HepG2 (cell line): ENCODE measurements around the gene USP32. TPM values are rescaled to one million over a fixed set of nuclear protein-coding genes. Genes with fewer than 3 reads are reported as not detected.

Experiments
- ATAD3A ChIP-seq: sonication (generic); formaldehyde crosslinking; IDR thresholded peaks from 2 replicates; pipeline ENCODE4 v1.4.0; 2020; ENCODE audit warnings: missing genetic modification reagents
- CENPX ChIP-seq: sonication (generic); formaldehyde crosslinking; IDR thresholded peaks from 2 replicates; pipeline ENCODE4 v1.9.0; 2021; ENCODE audit warnings: mild to moderate bottlenecking, missing genetic modification reagents, moderate library complexity
- HDAC2 ChIP-seq: sonication (generic); formaldehyde crosslinking; IDR thresholded peaks from 2 replicates; pipeline ENCODE4 v1.4.0; 2020; ENCODE audit warnings: missing genetic modification reagents
- KLF16 ChIP-seq, 2 experiments: sonication (generic) in 1 of 2; formaldehyde crosslinking in 1 of 2; IDR thresholded peaks; 2 replicates each; pipeline versions ENCODE4 v1.6.1 to v1.8.0; 2016 to 2023; ENCODE audit warnings: missing genetic modification reagents in 2 of 2, missing compliant biosample characterization in 1 of 2
- NCOA2 ChIP-seq: sonication (generic); formaldehyde crosslinking; IDR thresholded peaks from 2 replicates; pipeline ENCODE4 v1.8.0; 2022; ENCODE audit warnings: inconsistent platforms
- ZNF550 ChIP-seq: sonication (generic); formaldehyde crosslinking; IDR thresholded peaks from 2 replicates; pipeline ENCODE4 v1.4.0; 2020; ENCODE audit warnings: mild to moderate bottlenecking, missing genetic modification reagents, borderline replicate concordance
- ZNF670 ChIP-seq: sonication (generic); formaldehyde crosslinking; IDR thresholded peaks from 2 replicates; pipeline ENCODE4 v1.8.0; 2022; ENCODE audit warnings: mild to moderate bottlenecking, missing genetic modification reagents, borderline replicate concordance
- polyA plus RNA-seq, 8 experiments: library from polyadenylated mRNA; depleted of rRNA in 3 of 8; stranded (reverse) in 7 of 8; unstranded in 1 of 8; fragments of >200 nt; fragmentation: Illumina TruSeq in 4 of 8; extraction: Trizol in 4 of 8; gene quantifications; 2 replicates each; pipeline versions ENCODE4 v1.2.1 to v1.2.3, GENCODE V29; 2011 to 2016; ENCODE audit warnings: low read depth in 4 of 8, missing spikeins in 1 of 8, mixed read lengths in 1 of 8; ENCODE audit not compliant: insufficient read depth in 1 of 8
- total RNA-seq, 5 experiments: library from RNA; depleted of rRNA; stranded (reverse); fragments of >200 nt; fragmentation: Illumina TruSeq; extraction: Trizol; gene quantifications; 2 replicates each; pipeline ENCODE4 v1.2.3, GENCODE V29; 2016; ENCODE audit warnings: low read depth in 1 of 5
- TF ChIP-seq, protein P1 (sequence below): IDR thresholded peaks from 2 replicates; pipeline ENCODE4 v1.4.0; 2020; ENCODE audit warnings: mild to moderate bottlenecking, missing genetic modification reagents
- TF ChIP-seq, protein P2 (sequence below): sonication (generic); formaldehyde crosslinking; IDR thresholded peaks from 2 replicates; pipeline ENCODE4 v1.5.0; 2020; ENCODE audit warnings: mild to moderate bottlenecking, missing genetic modification reagents
- TF ChIP-seq, protein P3 (sequence below), 2 experiments: fragments of 450-650 bp in 1 of 2; sonication (generic) in 1 of 2; formaldehyde crosslinking; IDR thresholded peaks; 2 replicates each; pipeline versions ENCODE4 v1.5.0 to v1.8.0; 2020 to 2022; ENCODE audit warnings: mild to moderate bottlenecking in 1 of 2, missing genetic modification reagents in 1 of 2
- TF ChIP-seq, protein P4 (sequence below), 2 experiments: fragments of 450-650 bp in 1 of 2; sonication (generic) in 1 of 2; formaldehyde crosslinking in 1 of 2; IDR thresholded peaks; 2 replicates each; pipeline versions ENCODE4 v1.6.1 to v1.8.0; 2016 to 2022; ENCODE audit warnings: antibody characterized with exemption in 1 of 2, mild to moderate bottlenecking in 1 of 2, missing genetic modification reagents in 1 of 2

Gene USP32
- total and polyA plus RNA-seq, 2 of the 13 experiments (the other 11 are each of a cell fraction or from before 2014, with no cell fraction given), result 24.9 to 39.9 TPM

DNA sequence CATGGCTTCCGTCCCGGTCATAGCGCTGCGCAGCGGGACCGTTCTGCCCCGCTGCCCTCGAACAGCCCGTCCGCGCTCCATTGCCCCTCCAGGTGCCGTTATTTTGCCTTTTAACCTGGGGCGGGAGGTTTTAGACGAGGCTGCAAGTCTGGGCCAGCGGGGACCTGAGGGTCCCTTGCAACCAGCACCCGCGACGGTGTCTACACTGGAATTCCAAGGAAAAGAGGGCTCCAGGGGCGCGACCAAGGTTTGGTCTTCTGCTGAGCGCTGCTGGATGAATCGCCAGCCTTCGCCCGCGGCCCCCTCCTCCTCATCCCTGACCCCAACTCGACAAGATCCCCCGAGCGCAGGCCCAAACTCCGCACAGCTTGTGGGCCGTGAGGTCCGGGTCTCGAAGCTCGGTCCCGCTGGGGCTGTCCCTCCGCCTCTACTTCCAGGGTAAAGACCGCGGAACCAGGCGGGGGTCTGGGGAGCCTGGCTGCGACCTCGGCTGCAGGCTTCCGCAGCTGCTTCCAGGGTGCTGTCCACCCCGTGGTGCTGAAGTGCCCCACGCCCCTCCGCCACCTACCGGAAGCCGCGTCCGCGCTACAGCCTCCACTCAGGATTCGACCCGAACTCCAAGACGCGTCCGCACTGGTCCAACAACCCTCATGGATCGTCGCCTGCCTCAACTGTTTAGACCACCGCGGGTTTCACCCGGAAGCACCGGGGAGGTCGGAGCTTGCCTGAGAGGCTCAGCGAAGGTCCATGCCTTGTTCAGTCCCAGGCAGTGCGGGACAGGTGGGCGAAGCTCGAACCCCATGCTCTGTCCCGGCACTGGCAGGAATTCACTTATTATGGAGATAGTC is 252.3 kb downstream of the USP32 start (continued):
- TF ChIP-seq, protein P1, sequence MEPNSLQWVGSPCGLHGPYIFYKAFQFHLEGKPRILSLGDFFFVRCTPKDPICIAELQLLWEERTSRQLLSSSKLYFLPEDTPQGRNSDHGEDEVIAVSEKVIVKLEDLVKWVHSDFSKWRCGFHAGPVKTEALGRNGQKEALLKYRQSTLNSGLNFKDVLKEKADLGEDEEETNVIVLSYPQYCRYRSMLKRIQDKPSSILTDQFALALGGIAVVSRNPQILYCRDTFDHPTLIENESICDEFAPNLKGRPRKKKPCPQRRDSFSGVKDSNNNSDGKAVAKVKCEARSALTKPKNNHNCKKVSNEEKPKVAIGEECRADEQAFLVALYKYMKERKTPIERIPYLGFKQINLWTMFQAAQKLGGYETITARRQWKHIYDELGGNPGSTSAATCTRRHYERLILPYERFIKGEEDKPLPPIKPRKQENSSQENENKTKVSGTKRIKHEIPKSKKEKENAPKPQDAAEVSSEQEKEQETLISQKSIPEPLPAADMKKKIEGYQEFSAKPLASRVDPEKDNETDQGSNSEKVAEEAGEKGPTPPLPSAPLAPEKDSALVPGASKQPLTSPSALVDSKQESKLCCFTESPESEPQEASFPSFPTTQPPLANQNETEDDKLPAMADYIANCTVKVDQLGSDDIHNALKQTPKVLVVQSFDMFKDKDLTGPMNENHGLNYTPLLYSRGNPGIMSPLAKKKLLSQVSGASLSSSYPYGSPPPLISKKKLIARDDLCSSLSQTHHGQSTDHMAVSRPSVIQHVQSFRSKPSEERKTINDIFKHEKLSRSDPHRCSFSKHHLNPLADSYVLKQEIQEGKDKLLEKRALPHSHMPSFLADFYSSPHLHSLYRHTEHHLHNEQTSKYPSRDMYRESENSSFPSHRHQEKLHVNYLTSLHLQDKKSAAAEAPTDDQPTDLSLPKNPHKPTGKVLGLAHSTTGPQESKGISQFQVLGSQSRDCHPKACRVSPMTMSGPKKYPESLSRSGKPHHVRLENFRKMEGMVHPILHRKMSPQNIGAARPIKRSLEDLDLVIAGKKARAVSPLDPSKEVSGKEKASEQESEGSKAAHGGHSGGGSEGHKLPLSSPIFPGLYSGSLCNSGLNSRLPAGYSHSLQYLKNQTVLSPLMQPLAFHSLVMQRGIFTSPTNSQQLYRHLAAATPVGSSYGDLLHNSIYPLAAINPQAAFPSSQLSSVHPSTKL (CRISPR knock-in tag), result peak; percentile 83
- TF ChIP-seq, protein P2, sequence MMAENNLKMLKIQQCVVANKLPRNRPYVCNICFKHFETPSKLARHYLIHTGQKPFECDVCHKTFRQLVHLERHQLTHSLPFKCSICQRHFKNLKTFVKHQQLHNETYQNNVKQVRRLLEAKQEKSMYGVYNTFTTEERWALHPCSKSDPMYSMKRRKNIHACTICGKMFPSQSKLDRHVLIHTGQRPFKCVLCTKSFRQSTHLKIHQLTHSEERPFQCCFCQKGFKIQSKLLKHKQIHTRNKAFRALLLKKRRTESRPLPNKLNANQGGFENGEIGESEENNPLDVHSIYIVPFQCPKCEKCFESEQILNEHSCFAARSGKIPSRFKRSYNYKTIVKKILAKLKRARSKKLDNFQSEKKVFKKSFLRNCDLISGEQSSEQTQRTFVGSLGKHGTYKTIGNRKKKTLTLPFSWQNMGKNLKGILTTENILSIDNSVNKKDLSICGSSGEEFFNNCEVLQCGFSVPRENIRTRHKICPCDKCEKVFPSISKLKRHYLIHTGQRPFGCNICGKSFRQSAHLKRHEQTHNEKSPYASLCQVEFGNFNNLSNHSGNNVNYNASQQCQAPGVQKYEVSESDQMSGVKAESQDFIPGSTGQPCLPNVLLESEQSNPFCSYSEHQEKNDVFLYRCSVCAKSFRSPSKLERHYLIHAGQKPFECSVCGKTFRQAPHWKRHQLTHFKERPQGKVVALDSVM (CRISPR knock-in tag), result peak; percentile 59
- peak; percentile 100 for TF ChIP-seq KLF16 (CRISPR knock-in tag; IDR thresholded peaks at IDR 0.05)
- TF ChIP-seq ATAD3A (CRISPR knock-in tag), result peak; percentile 95; the same call in 1 of the 2 replicates
- TF ChIP-seq HDAC2, result peak; percentile 98
- TF ChIP-seq, protein P3, sequence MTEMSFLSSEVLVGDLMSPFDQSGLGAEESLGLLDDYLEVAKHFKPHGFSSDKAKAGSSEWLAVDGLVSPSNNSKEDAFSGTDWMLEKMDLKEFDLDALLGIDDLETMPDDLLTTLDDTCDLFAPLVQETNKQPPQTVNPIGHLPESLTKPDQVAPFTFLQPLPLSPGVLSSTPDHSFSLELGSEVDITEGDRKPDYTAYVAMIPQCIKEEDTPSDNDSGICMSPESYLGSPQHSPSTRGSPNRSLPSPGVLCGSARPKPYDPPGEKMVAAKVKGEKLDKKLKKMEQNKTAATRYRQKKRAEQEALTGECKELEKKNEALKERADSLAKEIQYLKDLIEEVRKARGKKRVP (CRISPR knock-in tag; IDR thresholded peaks at IDR 0.05), result no peak; a peak in 1 of 4 replicates
- TF ChIP-seq ZNF550 (CRISPR knock-in tag), result no peak; the same call in 1 of the 2 replicates
- peak; percentile 88 for TF ChIP-seq NCOA2
- TF ChIP-seq ZNF670 (CRISPR knock-in tag), result peak; percentile 62; the same call in 1 of the 2 replicates
- no peak for TF ChIP-seq CENPX
- TF ChIP-seq, protein P4, sequence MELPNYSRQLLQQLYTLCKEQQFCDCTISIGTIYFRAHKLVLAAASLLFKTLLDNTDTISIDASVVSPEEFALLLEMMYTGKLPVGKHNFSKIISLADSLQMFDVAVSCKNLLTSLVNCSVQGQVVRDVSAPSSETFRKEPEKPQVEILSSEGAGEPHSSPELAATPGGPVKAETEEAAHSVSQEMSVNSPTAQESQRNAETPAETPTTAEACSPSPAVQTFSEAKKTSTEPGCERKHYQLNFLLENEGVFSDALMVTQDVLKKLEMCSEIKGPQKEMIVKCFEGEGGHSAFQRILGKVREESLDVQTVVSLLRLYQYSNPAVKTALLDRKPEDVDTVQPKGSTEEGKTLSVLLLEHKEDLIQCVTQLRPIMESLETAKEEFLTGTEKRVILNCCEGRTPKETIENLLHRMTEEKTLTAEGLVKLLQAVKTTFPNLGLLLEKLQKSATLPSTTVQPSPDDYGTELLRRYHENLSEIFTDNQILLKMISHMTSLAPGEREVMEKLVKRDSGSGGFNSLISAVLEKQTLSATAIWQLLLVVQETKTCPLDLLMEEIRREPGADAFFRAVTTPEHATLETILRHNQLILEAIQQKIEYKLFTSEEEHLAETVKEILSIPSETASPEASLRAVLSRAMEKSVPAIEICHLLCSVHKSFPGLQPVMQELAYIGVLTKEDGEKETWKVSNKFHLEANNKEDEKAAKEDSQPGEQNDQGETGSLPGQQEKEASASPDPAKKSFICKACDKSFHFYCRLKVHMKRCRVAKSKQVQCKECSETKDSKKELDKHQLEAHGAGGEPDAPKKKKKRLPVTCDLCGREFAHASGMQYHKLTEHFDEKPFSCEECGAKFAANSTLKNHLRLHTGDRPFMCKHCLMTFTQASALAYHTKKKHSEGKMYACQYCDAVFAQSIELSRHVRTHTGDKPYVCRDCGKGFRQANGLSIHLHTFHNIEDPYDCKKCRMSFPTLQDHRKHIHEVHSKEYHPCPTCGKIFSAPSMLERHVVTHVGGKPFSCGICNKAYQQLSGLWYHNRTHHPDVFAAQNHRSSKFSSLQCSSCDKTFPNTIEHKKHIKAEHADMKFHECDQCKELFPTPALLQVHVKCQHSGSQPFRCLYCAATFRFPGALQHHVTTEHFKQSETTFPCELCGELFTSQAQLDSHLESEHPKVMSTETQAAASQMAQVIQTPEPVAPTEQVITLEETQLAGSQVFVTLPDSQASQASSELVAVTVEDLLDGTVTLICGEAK (IDR thresholded peaks at IDR 0.05), result no peak
- TF ChIP-seq, protein P4 (CRISPR knock-in tag; IDR thresholded peaks at IDR 0.05), result peak; percentile 74
